ENCODE measurements around the gene ZNF534. TPM values are rescaled to one million over a fixed set of nuclear protein-coding genes. Genes with fewer than 3 reads are reported as not detected.
A peak's percentile ranks its signal among the peaks of the same experiment; 100 is the strongest.
"Not testable (repeated sequence)": the region's sequence is repeated elsewhere in the genome, so short reads cannot be mapped to it uniquely, and the experiment has no call there.

Gene ZNF534
- 0.24 TPM for total RNA-seq
- long read RNA-seq, result 0 reads

- intact Hi-C loops (cut with DNase I), result no loop called here
- DNase-seq (ENCODE audit: missing footprints) (no peak), ATAC-seq (no peak)
Observed at GRCh38 chr19:52428937-52429336, at the start of gene ZNF534. Gene ZNF534, plus strand, starts transcription at chr19:52429148. Its CDS starts 2,327 bp downstream, at chr19:52431475.

- no peak for ATAC-seq
Observed at GRCh38 chr19:52391135-52391534, 37.8 kb upstream of the ZNF534 start.

GRCh38 chr19:52397310-52398080 lies 31.5 kb upstream of the ZNF534 start, which contains the start of gene ZNF528:
Gene ZNF528, plus strand, starts transcription at chr19:52397849. Its CDS starts 4,165 bp downstream, at chr19:52402014.
- intact Hi-C loops (cut with DNase I), result loop anchor here (2.0 to 5.0 kb wide), 2 partner anchors 27 to 55 kb away; partner anchors contain the start of gene ZNF578
- peak; percentile 100 for ATAC-seq
- DNase-seq (ENCODE audit: missing footprints), result peak; percentile 98

More at GRCh38 chr19:52391135-52391534, 37.8 kb upstream of the ZNF534 start:
- intact Hi-C loops (cut with DNase I), result no loop called here
- no peak for DNase-seq (ENCODE audit: missing footprints)

- DNase-seq (ENCODE audit: missing footprints), result no peak
- intact Hi-C loops (cut with DNase I), result loop anchor here (5.0 kb wide), 1 partner anchor 54 kb away; the partner anchor contains the start of gene ZNF578
- no peak for ATAC-seq
Observed at GRCh38 chr19:52398081-52398441, 30.9 kb upstream of the ZNF534 start.

GRCh38 chr19:52410276-52410675 lies 18.7 kb upstream of the ZNF534 start:
- intact Hi-C loops (cut with DNase I), result no loop called here
- no peak for DNase-seq (ENCODE audit: missing footprints)
- ATAC-seq, result no peak

GRCh38 chr19:52415711-52416110 lies 13.2 kb upstream of the ZNF534 start:
- DNase-seq (ENCODE audit: missing footprints) (no peak), ATAC-seq (no peak)
- intact Hi-C loops (cut with DNase I), result no loop called here

- no peak for DNase-seq (ENCODE audit: missing footprints)
- ATAC-seq, result no peak
- intact Hi-C loops (cut with DNase I), result no loop called here
Observed at GRCh38 chr19:52442179-52442578, 13.2 kb downstream of the ZNF534 start.

- ATAC-seq (no peak), DNase-seq (ENCODE audit: missing footprints) (no peak)
- intact Hi-C loops (cut with DNase I), result no loop called here
Observed at GRCh38 chr19:52444506-52444905, 15.6 kb downstream of the ZNF534 start.

GRCh38 chr19:52451241-52451640 lies 22.3 kb downstream of the ZNF534 start:
- DNase-seq (ENCODE audit: missing footprints) (no peak), ATAC-seq (no peak)
- intact Hi-C loops (cut with DNase I), result loop anchor here (5.0 kb wide), 1 partner anchor 54 kb away; the partner anchor contains the start of gene ZNF528

- DNase-seq (ENCODE audit: missing footprints) (peak; percentile 88), ATAC-seq (peak; percentile 95)
- intact Hi-C loops (cut with DNase I), result loop anchor here (5.0 kb wide), 1 partner anchor 56 kb away; the partner anchor contains the start of gene ZNF528
Observed at GRCh38 chr19:52453324-52454094, 24.6 kb downstream of the ZNF534 start, which contains the start of gene ZNF578. Gene ZNF578, plus strand, starts transcription at chr19:52453553. Its CDS starts 48,293 bp downstream, at chr19:52501846.

GRCh38 chr19:52464798-52465470 lies 36.0 kb downstream of the ZNF534 start:
- no peak for DNase-seq (ENCODE audit: missing footprints)
- intact Hi-C loops (cut with DNase I), result no loop called here
- ATAC-seq, result no peak

GRCh38 chr19:52473655-52474350 lies 44.9 kb downstream of the ZNF534 start:
- DNase-seq (ENCODE audit: missing footprints), result no peak
- no peak for ATAC-seq
- intact Hi-C loops (cut with DNase I), result no loop called here

GRCh38 chr19:52474351-52475127 lies 45.6 kb downstream of the ZNF534 start:
- DNase-seq (ENCODE audit: missing footprints) (no peak), ATAC-seq (no peak)
- intact Hi-C loops (cut with DNase I), result no loop called here

- intact Hi-C loops (cut with DNase I); ATAC-seq; DNase-seq (ENCODE audit: missing footprints): not testable (repeated sequence)
Observed at GRCh38 chr19:52484111-52484743, 55.3 kb downstream of the ZNF534 start.

- ATAC-seq; intact Hi-C loops (cut with DNase I); DNase-seq (ENCODE audit: missing footprints): not testable (repeated sequence)
Observed at GRCh38 chr19:52485064-52485463, 56.1 kb downstream of the ZNF534 start.

GRCh38 chr19:52485561-52486240 lies 56.8 kb downstream of the ZNF534 start:
- intact Hi-C loops (cut with DNase I); DNase-seq (ENCODE audit: missing footprints); ATAC-seq: not testable (repeated sequence)

All from Right ventricle myocardium inferior (tissue), 1 donor.